NCI-H146 treated with DMSO at 0.1 percent for 48 hours (cell line): ENCODE measurements around the gene TMTC1.

ENCODE experiments used
- DNase-seq: peaks from one replicate; lab custom pipeline; 2025; ENCODE audit not compliant: unreplicated experiment; lab: John Stamatoyannopoulos, UW

Gene TMTC1

GRCh38 chr12:29713729-29714128, 70.0 kb downstream of the TMTC1 start:
- no peak for DNase-seq

DNA sequence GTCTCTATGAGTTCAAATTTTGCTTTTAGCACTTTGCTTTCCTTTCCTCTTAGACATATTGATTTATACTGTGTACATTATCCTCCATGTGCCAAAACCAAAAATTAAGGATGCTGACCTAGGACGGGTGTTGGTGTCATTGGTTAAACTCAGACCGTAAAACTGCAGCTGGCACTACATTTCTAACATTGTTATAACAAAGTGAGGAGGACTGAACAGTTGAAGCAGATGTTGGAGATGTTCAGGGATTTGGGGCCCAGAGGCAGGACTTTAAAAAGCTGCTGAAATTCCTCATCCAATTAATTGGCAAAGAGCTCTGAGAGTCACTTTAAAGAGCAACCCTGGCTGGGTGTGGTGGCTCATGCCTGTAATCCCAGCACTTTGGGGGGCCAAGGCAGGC, 72.4 kb downstream of the TMTC1 start:
- DNase-seq = no peak

DNA sequence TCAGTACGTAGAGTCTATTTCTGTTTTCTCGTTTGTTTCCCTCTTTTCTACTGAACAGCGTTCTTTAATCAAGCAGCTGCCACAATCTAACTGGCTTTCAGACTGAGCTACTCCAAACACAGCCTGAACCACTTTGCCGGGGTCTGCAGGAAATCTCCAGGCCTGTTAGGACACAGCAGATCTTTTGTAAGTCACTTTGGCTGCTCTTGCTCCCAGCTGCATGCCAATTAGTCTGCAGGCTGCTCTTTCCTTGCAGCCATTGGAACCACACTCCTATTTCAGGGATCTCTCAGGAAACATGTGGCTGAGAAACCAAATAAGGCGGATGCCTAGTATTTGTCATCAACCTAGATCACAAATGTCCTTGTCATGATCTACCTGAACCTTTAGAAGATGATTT, 73.6 kb downstream of the TMTC1 start:
- DNase-seq = no peak

GRCh38 chr12:29709496-29710040, 74.2 kb downstream of the TMTC1 start:
- DNase-seq = no peak

- DNase-seq = no peak
Measured at GRCh38 chr12:29709054-29709453, 74.7 kb downstream of the TMTC1 start.

DNA sequence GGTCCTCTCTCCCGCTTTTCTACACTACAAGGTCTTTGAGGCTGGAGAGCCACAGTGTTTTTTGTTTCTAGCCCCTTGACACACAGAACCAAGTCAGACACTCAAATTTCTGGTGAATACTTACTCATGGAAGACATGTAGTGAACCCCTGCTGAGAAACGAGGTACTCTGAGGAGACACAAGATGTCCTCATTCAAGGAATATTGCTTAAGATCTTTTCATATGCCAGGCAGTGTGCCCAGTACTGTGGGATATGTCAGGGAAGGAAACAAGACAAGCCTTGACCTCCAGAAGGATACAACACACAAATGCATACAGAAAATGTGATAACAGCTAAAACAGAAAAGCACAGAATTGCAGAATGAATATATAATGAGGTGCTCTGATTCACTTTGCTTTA, 75.9 kb downstream of the TMTC1 start:
- DNase-seq = no peak

- no peak for DNase-seq
Measured at GRCh38 chr12:29706311-29706710, 77.4 kb downstream of the TMTC1 start.

DNA sequence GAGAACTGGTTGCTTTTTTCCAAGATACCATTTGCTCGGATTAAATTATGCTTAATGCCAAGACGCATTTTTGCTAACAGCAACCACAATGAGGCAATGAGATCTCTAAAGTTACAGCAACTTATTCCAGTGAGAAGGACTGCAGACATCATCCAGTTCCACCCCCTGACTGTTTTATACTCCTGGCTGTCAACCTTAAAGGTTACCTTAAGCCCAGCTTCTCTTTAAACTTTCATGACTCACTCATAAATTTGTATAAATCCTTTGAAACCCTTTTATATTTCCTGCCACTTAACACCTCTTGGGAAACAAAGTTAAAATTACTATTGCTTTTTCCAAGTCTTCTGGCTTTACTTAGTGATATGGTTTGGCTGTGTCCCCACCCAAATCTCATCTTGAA, 80.2 kb downstream of the TMTC1 start:
- no peak for DNase-seq

DNA sequence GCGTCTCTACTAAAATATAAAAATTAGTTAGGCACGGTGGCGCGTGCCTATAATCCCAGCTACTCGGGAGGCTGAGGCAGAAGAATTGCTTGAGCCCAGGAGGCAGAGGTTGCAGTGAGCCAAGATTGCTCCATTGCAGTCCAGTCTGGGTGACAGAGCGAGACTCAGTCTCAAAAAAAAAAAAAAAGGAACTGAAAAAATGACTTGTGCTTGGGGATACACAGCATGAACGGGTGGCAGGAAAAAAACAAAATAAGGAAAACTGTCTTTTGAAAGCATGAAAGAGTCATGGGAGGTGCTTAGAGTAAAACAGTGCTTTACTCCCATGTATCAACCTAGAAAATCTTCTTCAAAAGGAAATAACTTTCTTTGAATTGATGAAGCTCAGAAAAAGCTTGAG, 80.8 kb downstream of the TMTC1 start:
- DNase-seq = no peak

DNA sequence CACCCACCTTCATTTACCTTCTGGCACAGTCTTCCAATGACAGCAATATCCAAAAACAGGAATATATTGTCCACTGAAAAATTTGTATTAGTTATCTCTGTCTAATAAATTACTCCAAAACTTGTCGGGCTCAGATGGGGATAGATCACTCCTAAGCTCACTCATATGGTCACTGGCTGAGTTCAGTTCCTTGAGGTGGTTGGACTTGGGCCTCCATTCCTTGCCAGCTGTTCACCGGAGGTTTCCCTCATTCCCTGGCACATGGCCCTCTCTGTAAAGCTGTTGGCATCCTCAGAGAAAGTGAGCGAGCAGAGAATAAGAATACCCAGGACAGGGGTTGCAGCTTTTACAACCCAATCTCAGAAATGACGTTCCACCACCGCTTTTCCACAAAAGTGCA, 81.5 kb downstream of the TMTC1 start:
- DNase-seq = no peak

GRCh38 chr12:29700761-29701481, 82.8 kb downstream of the TMTC1 start:
- DNase-seq = no peak

GRCh38 chr12:29698756-29699155, 85.0 kb downstream of the TMTC1 start:
- no peak for DNase-seq

- DNase-seq = no peak
Measured at GRCh38 chr12:29695800-29696199, 87.9 kb downstream of the TMTC1 start.

DNA sequence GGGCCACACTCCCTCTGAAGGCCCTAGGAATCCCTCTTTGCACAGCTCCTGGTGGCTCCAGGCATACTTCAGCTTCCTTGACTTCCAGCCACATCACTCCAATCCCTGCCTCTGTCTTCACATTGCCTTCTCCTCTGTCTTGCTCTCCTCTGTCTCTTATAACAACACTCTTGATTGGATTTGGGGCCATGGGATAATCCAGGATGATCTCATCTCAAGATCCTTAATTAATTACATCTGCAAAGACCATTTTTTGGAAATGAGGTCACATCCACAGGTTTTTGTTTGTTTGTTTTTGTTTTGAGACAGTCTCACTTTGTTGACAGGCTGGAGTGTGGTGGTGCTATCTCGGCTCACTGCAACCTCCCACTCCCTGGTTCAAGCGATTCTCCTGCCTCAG, 88.7 kb downstream of the TMTC1 start:
- DNase-seq = no peak

GRCh38 chr12:29694002-29694401, 89.7 kb downstream of the TMTC1 start:
- no peak for DNase-seq

- DNase-seq = no peak
Measured at GRCh38 chr12:29692237-29692636, 91.5 kb downstream of the TMTC1 start.

- DNase-seq = no peak
Measured at GRCh38 chr12:29691161-29691854, 92.4 kb downstream of the TMTC1 start.

DNA sequence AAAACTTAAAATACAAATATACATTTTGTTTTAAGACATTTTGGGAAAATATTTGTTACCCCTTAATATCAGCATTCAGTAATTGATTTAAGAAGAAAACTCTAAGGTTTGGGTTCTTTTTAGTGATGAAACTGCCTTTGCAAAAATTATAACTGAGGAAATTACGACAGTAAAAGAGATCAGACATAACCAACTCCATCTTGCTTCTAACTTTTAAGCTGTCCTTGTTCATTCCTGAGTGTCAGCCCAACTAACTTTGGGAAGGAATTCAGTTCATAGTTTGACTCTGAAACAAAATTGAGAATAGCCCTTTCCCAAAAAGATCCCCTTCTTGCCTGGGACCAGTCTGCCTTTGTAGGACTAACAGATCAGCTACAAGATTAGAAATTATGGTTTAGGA, 93.0 kb downstream of the TMTC1 start:
- no peak for DNase-seq

GRCh38 chr12:29688914-29689313, 94.8 kb downstream of the TMTC1 start:
- DNase-seq = no peak

DNA sequence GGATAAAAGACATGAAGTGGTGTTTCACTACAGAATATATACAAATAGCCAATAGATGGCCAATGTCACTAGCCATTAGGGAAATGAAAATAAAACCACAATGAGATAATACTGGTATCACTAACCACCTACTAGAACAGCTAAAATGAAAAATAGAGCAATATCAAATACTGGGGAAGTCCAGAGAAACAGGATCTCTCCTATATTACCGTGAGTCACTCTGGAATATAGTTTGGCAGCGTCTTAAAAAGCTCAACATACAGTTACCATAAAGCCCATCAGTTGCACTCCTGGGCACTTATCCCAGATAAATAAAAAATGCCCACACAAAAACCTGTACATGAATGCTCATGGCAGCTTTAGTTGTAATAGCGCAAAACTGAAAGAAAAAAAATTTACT, 101.7 kb downstream of the TMTC1 start:
- DNase-seq = no peak

DNA sequence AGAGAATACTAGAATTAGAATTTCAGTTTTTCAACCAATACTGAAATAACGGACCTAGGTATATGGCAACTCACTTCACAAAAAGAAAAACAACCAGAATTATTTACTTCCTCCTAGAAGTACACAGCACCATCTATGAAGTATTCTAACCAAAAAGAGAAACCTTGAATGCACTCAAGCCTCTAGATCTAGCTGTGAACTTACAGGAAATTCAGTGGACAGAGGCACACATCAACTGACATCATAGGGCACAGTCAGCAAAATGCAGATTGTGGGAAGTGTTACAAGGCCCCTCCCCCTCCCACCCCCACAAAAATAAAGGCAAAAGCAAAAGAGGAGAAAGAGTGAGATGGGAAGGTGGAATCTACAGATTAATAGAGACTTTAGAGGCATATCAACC, 102.4 kb downstream of the TMTC1 start:
- no peak for DNase-seq

DNA sequence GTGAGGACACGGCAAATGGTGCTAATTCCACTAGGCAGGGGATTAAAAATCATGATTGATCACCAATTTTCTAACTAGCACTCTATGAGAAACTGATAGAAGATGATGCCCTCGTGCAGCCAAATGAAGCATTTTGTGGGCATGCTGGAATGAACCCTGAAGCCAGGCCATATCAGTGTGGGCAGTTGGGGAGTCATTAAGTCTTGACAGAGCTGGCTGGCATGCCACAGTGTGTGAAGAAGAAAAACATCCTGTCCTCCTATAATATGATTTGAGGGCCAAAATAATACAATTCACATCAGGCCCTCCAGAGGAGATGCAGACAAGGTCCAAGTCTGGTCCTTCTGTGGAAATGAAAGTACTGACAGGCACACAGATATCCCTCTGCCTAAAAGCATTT, 107.1 kb downstream of the TMTC1 start:
- DNase-seq = no peak

GRCh38 chr12:29674463-29674862, 109.3 kb downstream of the TMTC1 start:
- DNase-seq = no peak
